Prostate gland (tissue), 2 donors: ENCODE results near the gene STARD8.

Experiments used
- POLR2A ChIP-seq: fragments of 450-650 bp; IDR thresholded peaks from one replicate; pipeline ENCODE4 v1.6.1; 2016; ENCODE audit warnings: antibody characterized with exemption, mild to moderate bottlenecking
- TF ChIP-seq, protein P1 (sequence below), 4 experiments: fragments of 200-600 bp in 2 of 4; fragments of 450-650 bp in 2 of 4; sonication (generic) in 2 of 4; IDR thresholded peaks; 1 replicate in 3 of 4; 2 replicates in 1 of 4; pipeline ENCODE4 v1.5.1; 2016 to 2019; ENCODE audit warnings: antibody characterized with exemption in 4 of 4, mild to moderate bottlenecking in 2 of 4, moderate library complexity in 2 of 4

DNA sequence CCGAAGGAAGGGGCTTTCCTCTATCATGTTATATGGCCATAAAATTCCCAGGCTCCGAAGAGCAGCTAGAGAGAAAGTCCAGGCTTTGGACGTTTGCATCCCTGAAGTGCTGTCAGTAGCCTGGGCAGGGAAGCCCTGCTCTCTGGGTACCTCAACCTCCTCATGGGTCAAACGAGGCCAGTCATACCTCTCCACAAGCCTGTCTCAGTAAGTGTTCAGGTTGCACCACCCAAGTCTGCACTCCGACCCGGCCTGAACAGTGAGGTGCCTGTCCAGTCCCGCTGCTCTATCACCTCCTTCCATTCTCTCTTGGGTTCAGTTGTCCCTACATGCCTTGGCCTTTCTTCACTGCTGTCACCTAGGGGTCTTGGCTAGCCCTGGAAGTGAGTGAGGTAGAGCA is 78.9 kb downstream of the STARD8 start:
- TF ChIP-seq, protein P1, sequence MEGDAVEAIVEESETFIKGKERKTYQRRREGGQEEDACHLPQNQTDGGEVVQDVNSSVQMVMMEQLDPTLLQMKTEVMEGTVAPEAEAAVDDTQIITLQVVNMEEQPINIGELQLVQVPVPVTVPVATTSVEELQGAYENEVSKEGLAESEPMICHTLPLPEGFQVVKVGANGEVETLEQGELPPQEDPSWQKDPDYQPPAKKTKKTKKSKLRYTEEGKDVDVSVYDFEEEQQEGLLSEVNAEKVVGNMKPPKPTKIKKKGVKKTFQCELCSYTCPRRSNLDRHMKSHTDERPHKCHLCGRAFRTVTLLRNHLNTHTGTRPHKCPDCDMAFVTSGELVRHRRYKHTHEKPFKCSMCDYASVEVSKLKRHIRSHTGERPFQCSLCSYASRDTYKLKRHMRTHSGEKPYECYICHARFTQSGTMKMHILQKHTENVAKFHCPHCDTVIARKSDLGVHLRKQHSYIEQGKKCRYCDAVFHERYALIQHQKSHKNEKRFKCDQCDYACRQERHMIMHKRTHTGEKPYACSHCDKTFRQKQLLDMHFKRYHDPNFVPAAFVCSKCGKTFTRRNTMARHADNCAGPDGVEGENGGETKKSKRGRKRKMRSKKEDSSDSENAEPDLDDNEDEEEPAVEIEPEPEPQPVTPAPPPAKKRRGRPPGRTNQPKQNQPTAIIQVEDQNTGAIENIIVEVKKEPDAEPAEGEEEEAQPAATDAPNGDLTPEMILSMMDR (IDR thresholded peaks at IDR 0.05) = no peak
- no peak for TF ChIP-seq POLR2A
